ENCODE results near the gene AIF1L.

GRCh38 chr9:131094015-131094414, 2.3 kb upstream of the AIF1L start:
- no peak for TF ChIP-seq CTCF (IDR thresholded peaks at IDR 0.05)
- TF ChIP-seq POLR2A (IDR thresholded peaks at IDR 0.05) = no peak
